Gastrocnemius medialis (tissue), 4 donors: ENCODE results near the gene MSL1.

ENCODE experiments used
- CTCF ChIP-seq, 5 experiments: fragments of 450-650 bp in 3 of 5; fragments of 200-600 bp in 2 of 5; sonication (generic) in 2 of 5; IDR thresholded peaks in 4 of 5; conservative IDR thresholded peaks in 1 of 5; 1 replicate in 4 of 5; 2 replicates in 1 of 5; pipeline ENCODE4 v1.5.1; 2016 to 2019; ENCODE audit warnings: antibody characterized with exemption in 5 of 5, mild to moderate bottlenecking in 3 of 5, moderate library complexity in 3 of 5
- POLR2A ChIP-seq, 2 donors: fragments of 450-650 bp; IDR thresholded peaks; one replicate each; pipeline ENCODE4 v1.6.1; 2017; ENCODE audit warnings: antibody characterized with exemption in 2 of 2, mild to moderate bottlenecking in 2 of 2, moderate library complexity in 2 of 2

- TF ChIP-seq POLR2A (IDR thresholded peaks at IDR 0.05) = no peak
- TF ChIP-seq CTCF (IDR thresholded peaks at IDR 0.05 in 4 of 5, conservative IDR thresholded peaks at IDR 0.05 in 1 of 5) = no peak
These were observed 20.2 kb upstream of the MSL1 start for GRCh38 chr17:40101367-40102210.
